ENCODE results near the gene ATE1. TPM values are rescaled to one million over a fixed set of nuclear protein-coding genes. Genes with fewer than 3 reads are reported as not detected.
"Not testable (repeated sequence)": the region's sequence is repeated elsewhere in the genome, so short reads cannot be mapped to it uniquely, and the experiment has no call there.

ATE1 gene
- polyA plus RNA-seq, 1 experiment, result 17.9 TPM

- Histone ChIP-seq H3K4me3 (ENCODE audit: low read depth, low read length) (peak overlapping the region; percentile 87), H3K27ac (ENCODE audit: low read depth, low read length) (peak overlapping the region; percentile 77), H3K27me3 (ENCODE audit: control insufficient read depth, insufficient read depth, low read length) (no peaks in the 10 kb centered on the region), H3K9me3 (ENCODE audit: control insufficient read depth, insufficient read depth, low read length) (no peaks in the 10 kb centered on the region; the same call in 1 of the 2 replicates)
- no peak for DNase-seq (ENCODE audit: low read depth, low spot score)
- ChIA-PET CTCF (no interaction called here), POLR2A (interaction anchor here (0.7 kb wide), 1 partner anchor 153 kb away, joined by 5 read pairs; no protein-coding TSS in a partner anchor)
- TF ChIP-seq, protein P1, sequence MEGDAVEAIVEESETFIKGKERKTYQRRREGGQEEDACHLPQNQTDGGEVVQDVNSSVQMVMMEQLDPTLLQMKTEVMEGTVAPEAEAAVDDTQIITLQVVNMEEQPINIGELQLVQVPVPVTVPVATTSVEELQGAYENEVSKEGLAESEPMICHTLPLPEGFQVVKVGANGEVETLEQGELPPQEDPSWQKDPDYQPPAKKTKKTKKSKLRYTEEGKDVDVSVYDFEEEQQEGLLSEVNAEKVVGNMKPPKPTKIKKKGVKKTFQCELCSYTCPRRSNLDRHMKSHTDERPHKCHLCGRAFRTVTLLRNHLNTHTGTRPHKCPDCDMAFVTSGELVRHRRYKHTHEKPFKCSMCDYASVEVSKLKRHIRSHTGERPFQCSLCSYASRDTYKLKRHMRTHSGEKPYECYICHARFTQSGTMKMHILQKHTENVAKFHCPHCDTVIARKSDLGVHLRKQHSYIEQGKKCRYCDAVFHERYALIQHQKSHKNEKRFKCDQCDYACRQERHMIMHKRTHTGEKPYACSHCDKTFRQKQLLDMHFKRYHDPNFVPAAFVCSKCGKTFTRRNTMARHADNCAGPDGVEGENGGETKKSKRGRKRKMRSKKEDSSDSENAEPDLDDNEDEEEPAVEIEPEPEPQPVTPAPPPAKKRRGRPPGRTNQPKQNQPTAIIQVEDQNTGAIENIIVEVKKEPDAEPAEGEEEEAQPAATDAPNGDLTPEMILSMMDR (IDR thresholded peaks at IDR 0.05; ENCODE audit: low read depth, low read length), result no peak
Measured at GRCh38 chr10:121926671-121927317, 1.0 kb downstream of the ATE1 start.

DNA sequence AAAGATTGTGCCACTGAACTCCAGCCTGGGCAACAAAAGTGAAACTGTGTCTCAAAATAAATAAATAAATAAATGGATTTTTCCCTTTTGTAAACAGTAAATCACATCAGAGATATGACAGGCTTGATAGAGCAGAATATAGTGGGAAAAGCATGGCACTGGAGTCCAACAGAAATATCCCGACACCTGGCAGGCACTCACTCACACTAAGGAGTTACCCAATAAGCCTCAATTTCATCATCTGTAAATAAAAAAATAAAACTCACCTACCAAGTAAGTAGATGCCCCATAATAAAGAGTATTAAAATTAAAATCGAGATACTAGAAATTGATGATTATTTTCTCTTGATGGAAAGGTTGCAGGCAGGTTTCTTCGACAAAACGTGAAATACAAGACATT is 1.7 kb downstream of the ATE1 start:
- ChIA-PET POLR2A (no interaction called here), CTCF (no interaction called here)
- TF ChIP-seq, protein P1 (IDR thresholded peaks at IDR 0.05; ENCODE audit: low read depth, low read length), result no peak
- Histone ChIP-seq H3K27me3 (ENCODE audit: control insufficient read depth, insufficient read depth, low read length) (no peaks in the 10 kb centered on the region), H3K27ac (ENCODE audit: low read depth, low read length) (no peak overlapping the region), H3K9me3 (ENCODE audit: control insufficient read depth, insufficient read depth, low read length) (no peaks in the 10 kb centered on the region; the same call in 1 of the 2 replicates), H3K4me3 (ENCODE audit: low read depth, low read length) (peak overlapping the region; percentile 87)
- DNase-seq (ENCODE audit: low read depth, low spot score), result no peak

GRCh38 chr10:121921238-121921931 is 6.4 kb downstream of the ATE1 start:
- no peak for DNase-seq (ENCODE audit: low read depth, low spot score)
- POLR2A ChIA-PET, result interaction anchor here (0.8 kb wide), 1 partner anchor 10 kb away, joined by 9 read pairs; no protein-coding TSS in a partner anchor
- Histone ChIP-seq H3K27ac (ENCODE audit: low read depth, low read length) (no peak overlapping the region), H3K27me3 (ENCODE audit: control insufficient read depth, insufficient read depth, low read length) (no peaks in the 10 kb centered on the region), H3K4me3 (ENCODE audit: low read depth, low read length) (no peak overlapping the region), H3K9me3 (ENCODE audit: control insufficient read depth, insufficient read depth, low read length) (peaks cover 6% of the 10 kb centered on the region)
- CTCF ChIA-PET, result interaction anchor here (1.0 kb wide), 1 partner anchor 21 kb away, joined by 3 read pairs; no protein-coding TSS in a partner anchor
- TF ChIP-seq, protein P1 (IDR thresholded peaks at IDR 0.05; ENCODE audit: low read depth, low read length), result no peak

DNA sequence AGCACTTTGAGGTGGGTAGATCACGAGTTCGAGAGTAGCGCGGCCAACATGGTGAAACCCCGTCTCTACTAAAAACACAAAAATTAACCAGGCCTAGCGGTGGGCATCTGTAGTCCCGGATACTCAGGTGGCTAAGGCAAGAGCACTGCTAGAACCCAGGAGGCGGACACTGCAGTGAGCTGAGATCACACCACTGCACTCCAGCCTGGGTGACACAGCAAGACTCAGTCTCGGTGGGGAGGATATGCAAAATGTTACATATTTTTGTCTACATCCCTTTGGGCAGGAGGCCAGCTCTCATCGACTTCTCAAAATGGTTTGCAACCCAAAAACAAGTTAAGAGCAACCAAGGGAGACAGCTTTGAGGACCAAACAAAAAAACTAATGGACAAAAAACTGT is 8.2 kb downstream of the ATE1 start:
- DNase-seq (ENCODE audit: low read depth, low spot score), result no peak
- TF ChIP-seq, protein P1 (IDR thresholded peaks at IDR 0.05; ENCODE audit: low read depth, low read length), result no peak
- no peaks in the 10 kb centered on the region for H3K27me3 ChIP-seq (ENCODE audit: control insufficient read depth, insufficient read depth, low read length)
- ChIA-PET CTCF (no interaction called here), POLR2A (no interaction called here)
- no peak overlapping the region for H3K4me3 ChIP-seq (ENCODE audit: low read depth, low read length)
- peaks cover 6% of the 10 kb centered on the region for H3K9me3 ChIP-seq (ENCODE audit: control insufficient read depth, insufficient read depth, low read length)
- no peak overlapping the region for H3K27ac ChIP-seq (ENCODE audit: low read depth, low read length)

DNA sequence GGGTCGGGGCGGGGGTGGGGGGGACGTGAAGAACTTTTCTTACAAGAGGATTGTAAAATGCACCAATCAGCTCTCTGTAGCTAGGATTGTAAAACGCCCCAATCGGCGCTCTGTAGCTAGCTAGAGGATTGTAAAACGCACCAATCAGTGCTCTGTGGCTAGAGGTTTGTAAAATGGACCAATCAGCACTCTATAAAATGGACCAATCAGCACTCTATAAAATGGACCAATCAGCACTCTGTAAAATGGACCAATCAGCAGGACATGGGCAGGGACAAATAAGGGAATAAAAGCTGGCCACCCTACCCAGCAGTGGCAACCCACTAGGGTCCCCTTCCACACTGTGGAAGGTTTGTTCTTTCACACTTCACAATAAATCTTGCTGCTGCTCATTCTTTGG is 9.0 kb downstream of the ATE1 start:
- DNase-seq (ENCODE audit: low read depth, low spot score); POLR2A ChIA-PET: not testable (repeated sequence)
- CTCF ChIA-PET, result interaction anchor here (2.1 kb wide), 1 partner anchor 18 kb away, joined by 5 read pairs; no protein-coding TSS in a partner anchor

More for the DNA sequence above, 9.0 kb downstream of the ATE1 start:
- H3K27ac ChIP-seq (ENCODE audit: low read depth, low read length); H3K4me3 ChIP-seq (ENCODE audit: low read depth, low read length); H3K27me3 ChIP-seq (ENCODE audit: control insufficient read depth, insufficient read depth, low read length); H3K9me3 ChIP-seq (ENCODE audit: control insufficient read depth, insufficient read depth, low read length): not testable (repeated sequence)
